Mucosa of rectum (tissue), 2 donors: ENCODE data around the gene PRPF40B.

ENCODE experiments used
- H3K27ac ChIP-seq, 2 donors: one replicate each; pipeline ENCODE4 v1.7.0; 2013; ENCODE audit warnings: inconsistent platforms in 2 of 2, low read depth in 2 of 2, low read length in 2 of 2
- H3K27me3 ChIP-seq, 2 donors: one replicate each; pipeline ENCODE4 v1.7.0; 2013; ENCODE audit warnings: low read length in 2 of 2; ENCODE audit not compliant: control insufficient read depth in 2 of 2, insufficient read depth in 2 of 2
- H3K36me3 ChIP-seq, 2 donors: one replicate each; pipeline ENCODE4 v1.7.0; 2013; ENCODE audit warnings: low read length in 2 of 2; ENCODE audit not compliant: control insufficient read depth in 2 of 2, insufficient read depth in 2 of 2
- H3K4me1 ChIP-seq, 2 donors: one replicate each; pipeline ENCODE4 v1.7.0; 2013; ENCODE audit warnings: low read length in 2 of 2, mild to moderate bottlenecking in 1 of 2; ENCODE audit not compliant: control insufficient read depth in 2 of 2, insufficient read depth in 2 of 2
- H3K4me3 ChIP-seq, 2 donors: one replicate each; pipeline ENCODE4 v1.7.0; 2013; ENCODE audit warnings: low read length in 2 of 2
- H3K9ac ChIP-seq, 2 donors: one replicate each; pipeline ENCODE4 v1.7.0; 2013; ENCODE audit warnings: low read length in 2 of 2, low read depth in 1 of 2, mild to moderate bottlenecking in 1 of 2
- H3K9me3 ChIP-seq, 2 donors: one replicate each; pipeline ENCODE4 v1.7.0; 2013; ENCODE audit warnings: low read length in 2 of 2; ENCODE audit not compliant: control insufficient read depth in 2 of 2
- donor health status: healthy.
- donor health status: Normal muscosa, but diverticular disease.

Gene PRPF40B

GRCh38 chr12:49623142-49623904 lies at the start of gene PRPF40B:
TSS of gene PRPF40B (plus strand) at chr12:49623561. CDS start at chr12:49623591, 30 bp downstream.
- Histone ChIP-seq H3K9me3 (no peaks in the 10 kb centered on the region), H3K4me1 (peaks cover 7 to 11% of the 10 kb centered on the region in 2 donors), H3K9ac (peak within 1 kb of the TSS; percentile 66 to 73), H3K27me3 (no peaks in the 10 kb centered on the region), H3K36me3 (no peaks in the 10 kb centered on the region), H3K27ac (peak within 1 kb of the TSS; percentile 75 to 79), H3K4me3 (peak within 1 kb of the TSS; percentile 66 to 89)

GRCh38 chr12:49577589-49578315 lies 45.6 kb upstream of the PRPF40B start:
- no peak overlapping the region for H3K9ac ChIP-seq
- H3K4me3 ChIP-seq, result no peak overlapping the region
- peaks cover 0 to 7% of the 10 kb centered on the region in 2 donors for H3K36me3 ChIP-seq
- H3K4me1 ChIP-seq, result peaks cover 0 to 2% of the 10 kb centered on the region in 2 donors
- H3K9me3 ChIP-seq, result no peaks in the 10 kb centered on the region
- no peak overlapping the region for H3K27ac ChIP-seq
- H3K27me3 ChIP-seq, result no peaks in the 10 kb centered on the region

- Histone ChIP-seq H3K27ac (no peak overlapping the region), H3K4me1 (peaks cover 0 to 2% of the 10 kb centered on the region in 2 donors), H3K9ac (no peak overlapping the region)
Observed at GRCh38 chr12:49578471-49579112, 44.8 kb upstream of the PRPF40B start.

GRCh38 chr12:49580572-49581535 lies 42.5 kb upstream of the PRPF40B start:
- H3K9ac ChIP-seq, result no peak overlapping the region
- H3K27ac ChIP-seq, result no peak overlapping the region
- H3K9me3 ChIP-seq, result no peaks in the 10 kb centered on the region
- peaks cover 0 to 4% of the 10 kb centered on the region in 2 donors for H3K36me3 ChIP-seq
- H3K27me3 ChIP-seq, result no peaks in the 10 kb centered on the region
- H3K4me1 ChIP-seq, result peaks cover 0 to 2% of the 10 kb centered on the region in 2 donors
- H3K4me3 ChIP-seq, result no peak overlapping the region

More at GRCh38 chr12:49578471-49579112, 44.8 kb upstream of the PRPF40B start:
- Histone ChIP-seq H3K36me3 (peaks cover 0 to 7% of the 10 kb centered on the region in 2 donors), H3K27me3 (no peaks in the 10 kb centered on the region), H3K9me3 (no peaks in the 10 kb centered on the region), H3K4me3 (no peak overlapping the region)

- Histone ChIP-seq H3K4me3 (no peak overlapping the region), H3K27ac (no peak overlapping the region), H3K4me1 (peaks cover 0 to 2% of the 10 kb centered on the region in 2 donors), H3K36me3 (peaks cover 0 to 4% of the 10 kb centered on the region in 2 donors), H3K9me3 (no peaks in the 10 kb centered on the region), H3K9ac (no peak overlapping the region), H3K27me3 (no peaks in the 10 kb centered on the region)
Observed at GRCh38 chr12:49582201-49582600, 41.2 kb upstream of the PRPF40B start.

- no peaks in the 10 kb centered on the region for H3K9me3 ChIP-seq
- peaks cover 0 to 2% of the 10 kb centered on the region in 2 donors for H3K4me1 ChIP-seq
- H3K27ac ChIP-seq, result no peak overlapping the region
- H3K36me3 ChIP-seq, result no peaks in the 10 kb centered on the region
- H3K4me3 ChIP-seq, result no peak overlapping the region
- H3K9ac ChIP-seq, result no peak overlapping the region
- no peaks in the 10 kb centered on the region for H3K27me3 ChIP-seq
Observed at GRCh38 chr12:49582850-49583249, 40.5 kb upstream of the PRPF40B start.

GRCh38 chr12:49583366-49584094 lies 39.8 kb upstream of the PRPF40B start:
- no peaks in the 10 kb centered on the region for H3K9me3 ChIP-seq
- no peak overlapping the region for H3K4me3 ChIP-seq
- no peaks in the 10 kb centered on the region for H3K36me3 ChIP-seq
- no peak overlapping the region for H3K27ac ChIP-seq
- no peak overlapping the region for H3K9ac ChIP-seq
- no peaks in the 10 kb centered on the region for H3K27me3 ChIP-seq
- peaks cover 0 to 2% of the 10 kb centered on the region in 2 donors for H3K4me1 ChIP-seq

GRCh38 chr12:49584591-49584990 lies 38.8 kb upstream of the PRPF40B start:
- Histone ChIP-seq H3K4me3 (no peak overlapping the region), H3K9ac (no peak overlapping the region), H3K9me3 (no peaks in the 10 kb centered on the region), H3K4me1 (peaks cover 0 to 2% of the 10 kb centered on the region in 2 donors), H3K27ac (no peak overlapping the region), H3K27me3 (no peaks in the 10 kb centered on the region), H3K36me3 (no peaks in the 10 kb centered on the region)
